ENCODE results near the gene GNGT1.

- no peak for TF ChIP-seq POLR2A (IDR thresholded peaks at IDR 0.05)
- TF ChIP-seq, protein P1, sequence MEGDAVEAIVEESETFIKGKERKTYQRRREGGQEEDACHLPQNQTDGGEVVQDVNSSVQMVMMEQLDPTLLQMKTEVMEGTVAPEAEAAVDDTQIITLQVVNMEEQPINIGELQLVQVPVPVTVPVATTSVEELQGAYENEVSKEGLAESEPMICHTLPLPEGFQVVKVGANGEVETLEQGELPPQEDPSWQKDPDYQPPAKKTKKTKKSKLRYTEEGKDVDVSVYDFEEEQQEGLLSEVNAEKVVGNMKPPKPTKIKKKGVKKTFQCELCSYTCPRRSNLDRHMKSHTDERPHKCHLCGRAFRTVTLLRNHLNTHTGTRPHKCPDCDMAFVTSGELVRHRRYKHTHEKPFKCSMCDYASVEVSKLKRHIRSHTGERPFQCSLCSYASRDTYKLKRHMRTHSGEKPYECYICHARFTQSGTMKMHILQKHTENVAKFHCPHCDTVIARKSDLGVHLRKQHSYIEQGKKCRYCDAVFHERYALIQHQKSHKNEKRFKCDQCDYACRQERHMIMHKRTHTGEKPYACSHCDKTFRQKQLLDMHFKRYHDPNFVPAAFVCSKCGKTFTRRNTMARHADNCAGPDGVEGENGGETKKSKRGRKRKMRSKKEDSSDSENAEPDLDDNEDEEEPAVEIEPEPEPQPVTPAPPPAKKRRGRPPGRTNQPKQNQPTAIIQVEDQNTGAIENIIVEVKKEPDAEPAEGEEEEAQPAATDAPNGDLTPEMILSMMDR (IDR thresholded peaks at IDR 0.05 in 4 of 5, conservative IDR thresholded peaks at IDR 0.05 in 1 of 5) = no peak
These were observed 28.6 kb upstream of the GNGT1 start for GRCh38 chr7:93877742-93878141.

Data from gastrocnemius medialis (tissue), 4 donors.